HG03045 (cell line): ENCODE results near the gene ZNF17.
A peak's percentile ranks its signal among the peaks of the same experiment; 100 is the strongest.
"Not testable (repeated sequence)": the region's sequence is repeated elsewhere in the genome, so short reads cannot be mapped to it uniquely, and the experiment has no call there.

Experiments
- ATAC-seq: cut with Tn5 transposase; IDR thresholded peaks from one replicate; pipeline ENCODE4 v1.9.1; 2021; ENCODE audit warnings: mild to moderate bottlenecking, moderate library complexity; ENCODE audit not compliant: unreplicated experiment

Gene ZNF17

GRCh38 chr19:57410877-57411671, at the start of gene ZNF17:
Gene ZNF17 (plus strand): TSS chr19:57411161. CDS start chr19:57413616, 2,455 bp downstream.
- ATAC-seq: peak; percentile 99

GRCh38 chr19:57362419-57362818, 48.5 kb upstream of the ZNF17 start:
- no peak for ATAC-seq

GRCh38 chr19:57362997-57363687, 47.8 kb upstream of the ZNF17 start, which contains the start of the genes TRAPPC2B and ZNF547:
Gene TRAPPC2B (plus strand): TSS chr19:57363551. CDS start chr19:57364834, 1,283 bp downstream.
Gene ZNF547 (plus strand): TSS chr19:57363551. CDS start chr19:57368556, 5,005 bp downstream.
- peak; percentile 92 for ATAC-seq

- no peak for ATAC-seq
These were observed 47.2 kb upstream of the ZNF17 start for GRCh38 chr19:57363688-57364181.

- ATAC-seq: no peak
These were observed 44.2 kb upstream of the ZNF17 start for GRCh38 chr19:57366776-57367175.

GRCh38 chr19:57374179-57374578, 36.8 kb upstream of the ZNF17 start:
- no peak for ATAC-seq

- not testable (repeated sequence) for ATAC-seq
These were observed 36.3 kb upstream of the ZNF17 start for GRCh38 chr19:57374647-57375046.

GRCh38 chr19:57376151-57376550, 34.8 kb upstream of the ZNF17 start:
- ATAC-seq: no peak

GRCh38 chr19:57377498-57378146, 33.3 kb upstream of the ZNF17 start:
- ATAC-seq: no peak

- ATAC-seq: no peak
These were observed 30.0 kb upstream of the ZNF17 start for GRCh38 chr19:57380923-57381322.

GRCh38 chr19:57382806-57383488, 28.0 kb upstream of the ZNF17 start:
- ATAC-seq: no peak

- ATAC-seq: no peak
These were observed 21.7 kb upstream of the ZNF17 start for GRCh38 chr19:57389194-57389729.

GRCh38 chr19:57389730-57390598, 21.0 kb upstream of the ZNF17 start, which contains the start of gene ZNF548:
Gene ZNF548 (plus strand): TSS chr19:57389854. CDS start chr19:57390100, 246 bp downstream.
- ATAC-seq: peak; percentile 95

GRCh38 chr19:57395710-57396109, 15.3 kb upstream of the ZNF17 start:
- no peak for ATAC-seq

- ATAC-seq: no peak
These were observed 12.1 kb upstream of the ZNF17 start for GRCh38 chr19:57398868-57399267.

- no peak for ATAC-seq
These were observed 7.0 kb upstream of the ZNF17 start for GRCh38 chr19:57403737-57404563.

GRCh38 chr19:57406516-57407123, 4.3 kb upstream of the ZNF17 start:
- ATAC-seq: no peak

- ATAC-seq: no peak
These were observed 8.5 kb downstream of the ZNF17 start for GRCh38 chr19:57419439-57419838.
